Stimulated activated CD8-positive, alpha-beta memory T cell treated with anti-CD3 and anti-CD28 coated beads, Interleukin-7, amount 100 ng/mL, for 4 hours (primary cell): ENCODE data around the gene UBLCP1.
"Not testable (repeated sequence)": the region's sequence is repeated elsewhere in the genome, so short reads cannot be mapped to it uniquely, and the experiment has no call there.

ENCODE experiments used
- DNase-seq, 2 donors: peaks; one replicate each; pipeline ENCODE4 v3.0.0-alpha.2; 2020; ENCODE audit warnings: low read depth in 2 of 2

UBLCP1 gene, protein sequence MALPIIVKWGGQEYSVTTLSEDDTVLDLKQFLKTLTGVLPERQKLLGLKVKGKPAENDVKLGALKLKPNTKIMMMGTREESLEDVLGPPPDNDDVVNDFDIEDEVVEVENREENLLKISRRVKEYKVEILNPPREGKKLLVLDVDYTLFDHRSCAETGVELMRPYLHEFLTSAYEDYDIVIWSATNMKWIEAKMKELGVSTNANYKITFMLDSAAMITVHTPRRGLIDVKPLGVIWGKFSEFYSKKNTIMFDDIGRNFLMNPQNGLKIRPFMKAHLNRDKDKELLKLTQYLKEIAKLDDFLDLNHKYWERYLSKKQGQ

DNA sequence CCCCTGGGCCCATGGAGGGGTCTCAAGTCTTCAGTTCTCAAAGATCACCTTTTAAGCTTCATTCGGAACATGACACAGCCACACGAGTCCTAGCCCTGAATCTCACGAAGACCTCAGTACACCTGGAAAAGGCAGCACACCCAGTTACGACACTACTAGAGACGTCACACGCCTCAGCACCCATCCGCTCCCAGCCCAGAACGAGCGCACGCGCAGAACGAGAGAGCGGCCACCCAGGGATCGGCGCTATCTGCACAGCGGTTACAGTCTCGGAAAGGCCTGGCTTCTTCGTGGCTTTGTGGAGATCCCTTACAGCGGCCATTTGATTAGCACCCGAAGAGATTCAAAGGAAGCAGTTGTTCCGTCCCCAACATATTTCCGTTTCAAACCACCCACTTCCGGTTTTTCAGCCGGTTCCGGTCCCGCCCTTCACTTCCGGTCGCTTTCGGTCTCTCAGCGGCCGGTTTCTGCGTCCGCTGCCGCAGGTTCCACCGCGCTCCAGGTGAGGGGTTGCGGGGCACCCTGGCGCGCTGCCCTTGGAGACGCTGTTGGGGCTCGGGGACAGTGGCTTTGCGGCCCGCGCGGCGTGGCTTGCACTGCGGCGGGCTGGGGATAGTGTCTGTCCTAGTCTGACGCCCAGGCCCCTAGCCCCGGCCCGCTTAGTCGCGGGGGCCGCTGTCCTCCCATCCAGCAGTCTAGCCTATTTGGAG, at the start of gene UBLCP1:
UBLCP1 (plus strand) TSS at position 432 of the 710 bp plus-strand sequence. CDS start 5,626 bp downstream, outside the sequence.
- peak; percentile 58 to 67 for DNase-seq

DNA sequence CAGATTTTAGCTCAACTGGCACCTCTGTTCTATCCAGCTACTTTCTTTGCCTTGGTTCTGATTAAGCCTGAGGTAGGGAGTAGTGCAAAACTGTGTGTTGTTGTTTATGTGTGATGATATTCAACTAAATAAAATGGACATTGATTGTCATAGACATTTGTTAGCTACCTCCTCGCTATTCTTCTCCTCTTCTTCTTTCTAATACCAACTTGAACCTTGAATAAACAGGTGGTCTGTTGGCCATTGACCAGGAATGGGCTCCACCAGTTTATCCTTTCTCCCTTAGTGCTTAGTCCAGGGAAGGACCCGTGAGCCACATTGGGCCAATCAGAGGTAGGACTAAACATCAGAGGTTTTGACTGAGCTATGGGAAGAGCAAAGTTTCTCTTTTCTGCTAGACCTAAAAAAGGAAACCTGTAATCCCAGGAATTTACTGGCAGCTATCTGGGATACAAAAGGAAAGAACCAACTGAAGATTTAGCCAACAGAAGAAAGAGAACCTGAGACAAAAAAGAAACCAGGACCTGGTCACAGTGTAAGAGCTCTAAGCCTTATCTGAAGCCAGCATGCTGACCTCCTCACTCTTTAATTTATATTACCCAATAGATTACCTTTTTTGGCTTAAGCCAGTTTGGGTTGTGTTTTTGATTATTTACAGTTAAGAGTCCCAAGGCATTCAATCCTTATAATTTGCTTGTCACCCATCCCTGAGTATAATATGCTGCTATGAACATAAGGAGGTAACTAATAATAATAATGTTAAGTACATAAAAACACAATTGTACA, 48.4 kb upstream of the UBLCP1 start:
- DNase-seq: no peak

DNA sequence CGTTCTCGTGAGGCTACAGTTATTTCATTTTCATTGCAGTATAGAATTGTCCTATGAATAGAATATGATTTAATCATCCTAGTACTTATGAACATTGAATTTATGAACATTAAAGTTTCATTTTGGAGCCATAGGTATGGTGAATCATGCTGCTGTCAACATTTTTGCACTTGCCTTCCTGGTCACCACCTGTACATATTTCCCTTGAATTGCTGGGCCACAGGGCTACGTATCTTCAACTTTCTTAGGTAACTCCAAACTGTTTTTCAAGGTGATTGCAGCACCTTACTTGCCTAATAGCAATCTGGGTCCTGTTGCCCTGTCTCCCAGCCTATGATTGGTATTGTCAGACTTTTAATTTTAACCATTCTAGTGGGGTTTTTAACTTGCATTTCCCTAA, 47.2 kb upstream of the UBLCP1 start:
- DNase-seq: no peak

DNA sequence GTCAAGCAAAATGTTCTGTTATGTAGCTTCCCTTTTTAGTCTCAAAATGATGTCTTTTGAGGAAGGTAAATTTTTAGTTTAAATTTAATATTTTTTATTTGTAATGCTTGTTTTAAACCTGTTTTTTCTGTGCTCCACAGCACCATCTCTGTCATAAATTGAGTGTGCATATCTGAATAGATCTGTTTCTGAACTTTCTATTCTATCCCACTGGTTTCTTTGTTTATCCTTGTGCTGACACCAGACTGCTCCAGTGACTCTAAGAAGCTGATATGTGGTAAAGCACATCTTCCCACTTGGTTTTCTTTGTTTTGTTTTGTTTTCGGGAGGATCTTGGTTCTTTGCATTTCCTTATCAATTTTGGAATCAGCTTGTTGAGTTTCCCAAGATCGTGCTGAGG, 46.6 kb upstream of the UBLCP1 start:
- no peak for DNase-seq

DNA sequence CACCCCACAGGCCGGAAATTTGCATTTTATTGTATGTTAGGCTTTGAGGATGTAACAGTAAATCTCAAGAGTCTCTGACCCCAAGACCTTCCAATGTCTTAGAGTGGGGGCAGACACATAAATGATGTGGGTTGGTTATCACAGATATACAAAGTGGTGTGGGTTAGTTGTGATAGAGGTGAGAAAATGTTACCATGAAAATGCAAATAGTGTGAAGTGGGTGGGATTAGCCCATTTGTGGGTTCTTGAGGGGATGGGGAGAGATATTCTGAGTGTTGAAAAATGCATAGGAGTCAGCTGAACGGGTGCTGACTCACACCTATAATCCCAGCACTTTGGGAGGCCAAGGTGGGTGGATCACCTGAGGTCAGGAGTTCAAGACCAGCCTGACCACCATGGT, 45.9 kb upstream of the UBLCP1 start:
- DNase-seq: no peak

DNA sequence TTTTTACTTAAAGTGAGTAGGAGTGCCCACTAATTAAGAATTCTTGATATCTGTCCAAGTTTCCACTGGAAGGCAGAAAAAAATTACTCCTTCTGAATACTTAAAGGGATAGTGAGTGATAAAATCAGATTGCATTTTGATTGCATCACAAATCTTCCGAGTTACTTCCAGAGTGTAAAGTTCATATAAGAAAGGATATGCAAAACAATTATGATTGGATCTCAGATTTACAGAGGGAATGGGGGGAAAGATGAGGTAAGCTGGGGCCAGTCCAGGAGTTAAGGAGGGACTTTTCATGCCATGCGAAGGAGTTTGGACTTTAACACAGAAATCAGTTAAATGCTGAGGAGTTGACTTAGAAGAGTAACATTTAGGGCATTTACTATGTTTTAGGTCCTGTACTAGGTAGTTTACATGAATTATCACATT, 44.5 kb upstream of the UBLCP1 start:
- DNase-seq: no peak

DNA sequence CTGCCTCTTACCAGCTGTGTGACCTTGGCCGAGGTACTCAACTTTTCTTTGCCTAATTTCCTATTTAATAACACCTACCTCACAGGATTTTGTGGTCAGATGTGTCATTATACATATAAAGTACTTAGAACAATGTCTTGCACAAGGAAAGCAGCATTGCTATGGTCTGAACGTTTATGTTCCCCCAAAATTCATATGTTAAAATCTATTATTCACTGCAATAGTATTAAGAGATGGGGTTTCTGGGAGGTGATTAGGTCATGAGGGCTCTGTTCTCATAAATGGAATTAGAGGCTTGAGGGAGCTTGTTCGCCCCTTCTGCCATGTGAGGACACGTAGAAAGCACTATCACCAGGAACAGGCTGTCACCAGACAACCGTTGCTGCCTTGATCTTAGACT, 42.9 kb upstream of the UBLCP1 start:
- DNase-seq: no peak

DNA sequence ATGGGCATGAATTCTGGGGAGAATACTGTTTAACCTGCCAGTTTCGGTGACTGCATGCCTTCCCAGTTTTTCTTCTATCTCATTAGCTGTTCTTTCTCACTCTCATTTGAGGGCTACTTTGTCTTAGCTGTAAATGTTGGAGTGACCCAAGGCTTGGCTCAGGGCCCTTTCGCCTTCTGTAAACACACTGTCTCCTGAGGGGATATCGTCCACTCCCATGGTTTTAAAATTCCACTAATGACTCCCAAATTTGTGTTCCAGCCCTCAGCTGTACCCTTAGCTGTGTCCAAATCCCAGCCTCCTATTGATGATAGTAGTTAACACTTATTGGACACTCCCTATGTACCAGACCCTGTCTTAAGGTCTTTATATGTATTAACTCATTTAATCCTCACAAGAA, 39.6 kb upstream of the UBLCP1 start:
- no peak for DNase-seq

DNA sequence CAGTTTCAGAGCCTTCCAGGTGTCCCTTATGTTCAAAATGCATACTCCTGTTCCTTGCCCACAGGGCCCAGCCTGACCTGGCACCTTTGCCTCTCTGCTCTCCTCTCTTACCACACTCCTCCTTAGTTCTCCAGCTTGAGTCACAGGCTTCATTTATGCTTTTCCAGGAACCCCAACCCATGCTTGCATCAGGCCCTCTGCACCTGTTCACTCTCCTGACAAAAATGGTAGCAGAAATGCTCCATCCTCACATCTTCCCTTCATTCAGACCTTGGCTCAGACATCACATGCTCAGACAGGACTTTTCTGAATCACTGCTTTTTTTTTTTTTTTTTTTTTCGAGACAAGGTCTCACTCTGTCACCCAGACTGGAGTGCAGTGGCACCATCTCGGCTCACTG, 38.6 kb upstream of the UBLCP1 start:
- DNase-seq: no peak

DNA sequence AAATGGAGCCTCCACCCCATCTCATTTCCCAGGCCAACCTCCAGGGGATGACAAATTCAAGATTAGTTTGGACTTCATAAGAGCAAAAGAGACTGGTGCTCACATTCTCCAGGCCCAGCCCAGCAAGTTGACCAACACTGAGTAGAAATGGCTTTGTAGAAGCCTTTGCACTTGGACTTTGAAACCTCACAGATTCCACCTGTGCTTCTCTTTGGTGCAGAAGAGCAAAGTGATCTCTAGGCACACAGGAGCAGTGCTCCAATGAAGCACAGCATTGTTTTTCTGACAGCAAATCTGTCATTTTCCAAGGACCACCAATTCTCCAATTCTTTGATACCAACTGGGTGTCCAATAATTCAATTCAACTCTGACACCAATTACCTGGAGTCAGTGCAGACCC, 36.6 kb upstream of the UBLCP1 start:
- no peak for DNase-seq

DNA sequence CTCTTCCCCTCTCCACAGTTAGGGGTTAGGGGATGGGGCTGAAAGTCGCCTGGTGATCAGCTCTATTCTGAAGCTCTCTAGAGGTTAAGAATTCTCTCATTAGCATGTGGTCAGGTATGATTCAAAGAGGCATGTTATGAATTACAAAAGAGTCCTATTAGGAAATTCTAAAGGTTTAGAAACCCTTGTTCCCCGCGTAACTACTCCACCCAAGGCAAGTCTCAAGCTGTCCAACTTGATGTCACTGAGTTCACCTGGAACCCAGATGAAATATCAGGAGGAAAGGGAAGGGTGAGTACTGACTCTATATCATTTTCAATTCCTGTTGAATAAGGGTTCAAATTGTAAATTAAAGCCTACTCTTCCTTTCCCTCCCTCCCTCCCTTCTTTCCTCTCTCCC, 35.6 kb upstream of the UBLCP1 start:
- DNase-seq: no peak

DNA sequence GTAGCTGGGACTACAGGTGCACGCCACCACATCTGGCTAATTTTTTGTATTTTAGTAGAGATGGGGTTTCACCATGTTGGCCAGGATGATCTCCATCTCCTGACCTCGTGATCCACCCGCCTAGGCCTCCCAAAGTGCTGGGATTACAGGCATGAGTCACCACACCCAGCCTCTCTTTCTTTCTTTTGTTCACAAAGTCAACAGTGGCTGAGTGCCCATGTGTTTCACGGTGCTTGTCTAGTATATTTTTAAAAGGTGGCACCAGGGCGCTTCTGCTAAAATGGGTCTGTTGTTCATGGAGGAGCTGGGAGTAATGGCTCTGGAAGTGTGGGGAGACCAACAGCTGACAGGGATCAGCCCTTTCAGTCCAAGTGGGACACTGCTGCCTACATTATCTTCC, 35.0 kb upstream of the UBLCP1 start:
- not testable (repeated sequence) for DNase-seq

DNA sequence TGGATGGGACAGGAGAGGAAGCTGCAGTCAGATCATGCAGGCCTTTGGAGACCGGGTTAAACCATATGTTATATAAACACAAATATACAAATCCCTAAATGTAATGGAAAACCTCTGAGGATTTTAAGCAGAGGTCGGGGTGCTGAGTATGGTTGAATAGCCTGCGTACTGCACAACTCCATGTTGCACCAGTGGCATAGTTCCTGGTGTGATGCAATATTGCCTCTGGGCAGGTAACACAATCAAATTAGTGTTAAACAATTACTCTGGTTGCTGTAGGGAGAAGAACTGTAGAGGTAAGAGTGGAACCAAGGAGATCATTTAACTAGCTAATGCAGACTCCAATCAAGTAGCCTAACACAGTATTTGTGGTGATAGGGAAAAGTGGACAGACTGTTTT, 32.4 kb upstream of the UBLCP1 start:
- DNase-seq: no peak

DNA sequence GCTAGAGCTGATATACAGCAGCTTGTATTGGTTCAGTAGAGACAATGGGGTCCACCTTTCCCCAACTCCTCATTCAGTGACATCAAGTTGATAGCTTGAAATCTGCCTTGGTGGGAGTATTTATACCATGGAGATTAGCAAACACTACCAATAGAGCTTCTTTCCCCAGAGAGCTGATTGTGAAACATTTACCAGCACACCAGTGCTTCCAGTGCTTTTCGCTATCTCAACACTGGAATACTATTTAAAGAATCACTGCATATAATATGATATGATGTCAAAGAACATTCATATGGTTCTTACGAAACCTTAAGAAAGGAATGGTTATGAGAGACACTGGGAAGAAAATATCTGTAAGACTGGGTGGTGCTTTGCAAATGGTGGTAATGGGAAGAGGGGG, 31.9 kb upstream of the UBLCP1 start:
- DNase-seq: no peak

DNA sequence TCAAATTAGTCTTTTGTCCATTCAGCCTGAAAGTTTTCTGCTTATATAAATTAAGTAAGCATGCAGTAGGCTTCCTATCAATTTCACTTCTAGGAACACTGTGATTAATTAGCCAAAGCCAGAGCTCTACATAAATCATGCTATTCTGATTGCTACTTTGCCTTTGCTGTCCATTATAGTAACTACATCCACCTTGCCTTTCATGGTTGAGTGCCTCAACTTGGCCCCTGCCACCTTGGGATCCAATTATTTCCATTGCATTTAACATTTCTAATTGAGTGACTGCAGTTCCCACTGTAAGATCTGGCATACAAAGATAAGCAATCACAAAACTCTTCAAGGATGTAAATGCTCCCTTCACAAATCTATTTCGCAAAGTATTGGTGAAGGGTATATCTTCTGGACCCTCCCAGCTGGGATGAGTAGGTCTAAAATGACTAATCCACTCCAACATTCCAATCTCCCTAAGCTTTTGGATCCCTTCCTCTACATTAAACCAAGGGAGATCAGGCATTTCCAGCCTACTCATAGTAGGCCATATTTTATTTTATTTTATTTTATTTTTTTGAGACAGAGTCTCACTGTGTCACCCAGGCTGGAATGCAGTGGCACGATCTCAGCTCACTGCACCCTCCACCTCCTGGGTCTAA, 27.1 kb upstream of the UBLCP1 start:
- not testable (repeated sequence) for DNase-seq

DNA sequence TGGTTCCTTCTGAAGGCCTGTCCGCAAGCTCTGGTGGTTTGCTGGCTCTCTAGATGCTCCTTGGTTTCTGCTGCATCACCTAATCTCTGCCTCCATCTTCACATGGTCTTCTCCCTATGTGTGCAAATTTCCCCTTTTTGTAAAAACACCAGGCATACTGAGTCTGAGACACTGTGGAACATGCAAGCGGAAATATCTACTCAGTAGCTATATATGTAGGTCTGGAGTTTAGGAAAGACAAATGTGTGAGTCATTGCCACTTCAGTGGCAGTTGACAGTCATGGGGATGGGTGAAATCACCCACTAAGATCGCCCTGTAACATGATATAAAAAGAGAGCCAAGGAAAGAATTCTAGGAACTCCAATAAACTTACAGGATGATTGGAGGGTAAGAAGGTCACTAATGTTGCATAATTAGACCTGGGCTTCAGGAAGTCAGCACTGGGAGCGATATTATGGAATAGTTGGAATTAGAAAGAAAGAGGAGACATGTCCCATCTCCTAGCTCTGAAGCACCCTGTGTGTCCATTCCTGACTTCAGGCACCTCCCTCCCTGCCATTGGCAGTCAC, 22.7 kb upstream of the UBLCP1 start:
- DNase-seq: no peak

DNA sequence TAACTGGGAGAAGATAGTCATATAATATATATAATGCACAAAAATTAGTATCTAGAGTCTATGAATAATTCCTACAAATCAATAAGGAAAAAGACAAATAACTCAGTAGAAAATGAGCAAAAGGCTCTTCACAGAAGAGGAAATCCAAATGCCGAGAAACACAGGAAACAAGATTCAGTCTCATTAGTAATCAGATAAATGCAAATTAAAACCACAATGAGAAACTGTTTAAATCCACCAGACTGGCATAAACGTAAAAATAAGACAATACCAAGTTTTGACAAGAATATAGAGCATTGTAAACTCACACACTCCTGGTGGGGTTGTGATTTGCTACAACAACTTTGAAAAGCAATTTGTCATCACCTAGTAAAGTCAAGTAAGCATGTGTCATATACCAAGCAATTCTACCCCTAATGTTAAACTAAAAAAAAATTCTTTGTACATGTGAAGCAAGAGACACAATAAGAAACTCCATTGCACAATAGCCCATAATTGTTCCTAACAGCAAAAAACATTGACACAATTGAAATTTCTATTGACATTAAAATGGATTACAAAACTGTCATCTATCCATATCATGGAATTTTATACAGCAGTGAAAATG, 21.0 kb upstream of the UBLCP1 start:
- no peak for DNase-seq

DNA sequence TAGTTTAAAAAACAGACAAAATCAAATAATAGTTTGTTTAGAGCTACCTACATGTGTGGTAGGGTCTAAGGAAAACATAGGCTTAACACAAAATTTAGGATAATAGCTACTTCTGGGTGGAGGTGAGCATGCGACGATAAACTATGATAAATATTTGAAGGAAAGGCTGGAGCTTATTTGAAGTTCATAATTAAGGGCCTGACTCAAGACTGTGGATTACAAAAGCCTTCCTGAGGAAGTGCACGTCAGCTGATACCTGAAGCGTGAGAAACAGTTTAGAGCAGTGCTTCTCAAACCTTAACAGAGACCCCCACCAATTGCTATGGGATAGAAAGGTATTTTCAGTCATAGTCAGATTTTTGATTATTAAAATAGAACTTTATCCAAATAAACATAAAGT, 20.4 kb upstream of the UBLCP1 start:
- DNase-seq: no peak

DNA sequence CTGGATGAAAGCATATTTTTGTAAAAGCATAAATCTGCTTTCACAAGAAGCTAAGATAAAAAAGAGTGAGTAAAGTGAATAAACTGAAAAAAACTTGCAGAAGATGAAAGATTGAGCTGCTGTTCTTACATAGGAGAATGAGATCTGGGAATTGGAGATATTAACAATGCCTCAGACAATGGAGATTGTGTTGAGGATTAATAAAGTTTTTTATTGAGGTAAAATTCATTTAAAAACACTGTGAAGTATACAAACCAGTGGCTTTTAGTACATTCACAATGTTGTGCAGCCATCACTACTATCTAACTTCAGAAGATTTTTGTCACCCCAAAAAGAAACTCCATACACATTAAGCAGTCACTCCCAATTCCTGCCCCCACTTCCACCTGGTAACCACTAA, 19.7 kb upstream of the UBLCP1 start:
- no peak for DNase-seq

DNA sequence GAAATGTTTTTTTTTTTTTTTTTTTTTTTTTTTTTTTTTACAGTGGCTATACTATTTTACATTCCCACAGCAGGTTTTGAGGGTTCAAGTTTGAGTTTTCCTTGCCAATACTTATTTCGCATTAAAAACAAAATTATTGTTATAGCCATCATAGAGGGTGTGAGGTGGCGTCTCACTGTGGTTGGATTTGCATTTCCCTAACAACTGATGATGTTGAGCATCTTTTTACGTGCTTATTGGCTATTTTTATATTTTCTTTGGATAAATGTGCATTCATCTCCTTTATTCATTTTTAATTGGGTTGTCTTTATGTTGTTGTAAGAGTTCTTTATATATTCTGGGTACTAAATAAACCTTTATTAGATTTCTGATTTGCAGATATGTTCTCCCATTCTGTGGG, 18.9 kb upstream of the UBLCP1 start:
- DNase-seq: no peak

DNA sequence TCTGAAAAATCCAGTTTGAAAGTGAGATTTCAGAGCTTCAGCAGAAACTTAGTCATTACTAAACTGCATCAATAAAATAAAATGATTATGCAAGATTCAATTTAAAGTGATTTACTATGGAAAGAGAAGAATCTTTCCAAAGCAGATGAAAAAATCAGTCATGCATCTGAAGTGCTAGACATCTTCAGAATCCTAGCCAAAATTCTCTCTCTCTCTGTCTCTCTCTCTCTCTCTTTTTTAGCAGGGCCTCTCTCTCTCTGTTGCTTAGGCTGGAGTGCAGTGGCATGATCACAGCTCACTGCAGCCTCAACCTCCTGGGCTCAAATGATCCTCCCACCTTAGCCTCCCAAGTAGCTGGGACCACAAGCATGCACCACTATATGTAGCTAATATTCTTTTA, 18.2 kb upstream of the UBLCP1 start:
- DNase-seq: no peak
